ENCODE data around the gene COL9A3.

Gene COL9A3

DNA sequence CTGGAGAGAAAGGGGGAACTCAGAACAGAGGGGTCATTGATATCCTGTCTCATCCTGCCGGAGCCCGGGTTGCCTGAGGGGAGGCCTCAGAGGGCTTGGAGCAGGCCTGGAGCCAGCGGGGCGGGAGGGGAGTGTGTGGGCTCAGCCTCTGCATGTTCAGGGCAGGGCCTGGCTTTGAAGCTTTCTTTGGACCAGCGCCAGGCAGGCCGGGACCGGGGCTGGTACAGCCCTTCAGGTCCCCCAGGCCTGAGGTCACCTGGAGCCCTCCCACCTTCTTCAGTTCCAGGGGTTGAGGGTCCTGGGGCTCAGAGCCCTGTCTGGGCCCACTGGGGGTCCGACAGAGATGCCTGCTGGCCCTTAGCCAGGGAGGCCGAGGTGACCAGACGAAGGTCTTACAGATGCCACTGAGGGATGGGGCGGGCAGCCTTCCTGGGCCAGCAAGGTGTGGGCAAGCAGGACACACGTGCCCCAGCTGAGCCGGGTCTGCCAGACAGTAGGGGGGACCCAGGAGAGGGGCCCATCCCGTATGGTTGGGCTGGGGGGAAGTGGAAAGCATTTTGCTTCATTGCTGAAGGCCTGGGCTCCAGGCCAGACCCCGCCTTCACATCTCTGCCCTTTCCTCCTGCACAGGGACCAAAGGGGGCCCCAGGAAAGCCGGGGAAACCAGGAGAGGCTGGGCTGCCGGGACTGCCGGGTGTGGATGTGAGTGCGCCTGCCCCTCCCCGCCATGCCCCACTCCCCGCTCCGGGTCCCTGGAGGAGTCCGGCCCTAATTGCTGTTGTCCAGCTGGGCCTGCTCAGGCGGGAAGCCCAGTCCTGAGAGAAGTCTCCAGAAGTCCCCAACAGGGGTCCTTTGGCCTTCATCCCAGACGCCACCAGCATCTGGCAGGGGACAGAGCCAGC, 2.0 kb downstream of the COL9A3 start:
- no peak overlapping the region for H3K4me3 ChIP-seq (ENCODE audit: low read depth, low read length)
- TF ChIP-seq, protein P1, sequence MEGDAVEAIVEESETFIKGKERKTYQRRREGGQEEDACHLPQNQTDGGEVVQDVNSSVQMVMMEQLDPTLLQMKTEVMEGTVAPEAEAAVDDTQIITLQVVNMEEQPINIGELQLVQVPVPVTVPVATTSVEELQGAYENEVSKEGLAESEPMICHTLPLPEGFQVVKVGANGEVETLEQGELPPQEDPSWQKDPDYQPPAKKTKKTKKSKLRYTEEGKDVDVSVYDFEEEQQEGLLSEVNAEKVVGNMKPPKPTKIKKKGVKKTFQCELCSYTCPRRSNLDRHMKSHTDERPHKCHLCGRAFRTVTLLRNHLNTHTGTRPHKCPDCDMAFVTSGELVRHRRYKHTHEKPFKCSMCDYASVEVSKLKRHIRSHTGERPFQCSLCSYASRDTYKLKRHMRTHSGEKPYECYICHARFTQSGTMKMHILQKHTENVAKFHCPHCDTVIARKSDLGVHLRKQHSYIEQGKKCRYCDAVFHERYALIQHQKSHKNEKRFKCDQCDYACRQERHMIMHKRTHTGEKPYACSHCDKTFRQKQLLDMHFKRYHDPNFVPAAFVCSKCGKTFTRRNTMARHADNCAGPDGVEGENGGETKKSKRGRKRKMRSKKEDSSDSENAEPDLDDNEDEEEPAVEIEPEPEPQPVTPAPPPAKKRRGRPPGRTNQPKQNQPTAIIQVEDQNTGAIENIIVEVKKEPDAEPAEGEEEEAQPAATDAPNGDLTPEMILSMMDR (IDR thresholded peaks at IDR 0.05; ENCODE audit: low read depth, low read length), result no peak

DNA sequence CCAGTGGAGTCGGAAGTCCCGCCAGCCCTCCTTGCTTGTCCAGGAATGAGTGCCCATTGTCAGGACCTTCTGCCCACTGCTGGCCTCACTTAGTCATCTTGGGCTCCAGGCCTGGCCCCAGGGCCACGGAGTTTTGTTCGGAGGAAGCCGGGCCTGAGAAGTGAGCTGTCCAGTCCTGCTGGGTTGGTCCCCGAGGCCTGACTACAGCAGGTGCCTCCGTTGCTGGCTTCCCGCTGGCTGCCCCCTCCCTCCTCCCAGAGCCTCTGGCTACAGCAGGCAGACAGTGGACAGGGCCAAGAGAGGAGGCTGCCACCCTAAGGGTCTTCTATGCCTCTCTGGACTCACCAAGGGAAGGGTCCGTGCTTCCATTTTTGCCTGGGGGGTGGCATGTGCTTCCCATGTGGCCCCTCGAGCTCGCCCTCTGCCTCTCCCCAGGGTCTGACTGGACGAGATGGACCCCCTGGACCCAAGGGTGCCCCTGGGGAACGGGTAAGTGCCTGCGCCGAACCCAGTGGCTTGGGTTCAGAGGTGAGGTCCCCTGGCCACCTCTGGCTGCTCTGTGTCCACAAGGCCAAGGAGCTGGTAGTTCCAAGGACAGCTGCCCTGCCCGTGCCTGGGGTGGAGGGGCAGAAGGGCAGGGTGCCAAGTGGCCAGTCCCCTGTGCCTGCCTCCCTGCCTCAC, 2.8 kb downstream of the COL9A3 start:
- H3K4me3 ChIP-seq (ENCODE audit: low read depth, low read length), result no peak overlapping the region
- TF ChIP-seq, protein P1 (IDR thresholded peaks at IDR 0.05; ENCODE audit: low read depth, low read length), result no peak

- TF ChIP-seq, protein P1 (IDR thresholded peaks at IDR 0.05; ENCODE audit: low read depth, low read length), result no peak
- H3K4me3 ChIP-seq (ENCODE audit: low read depth, low read length), result no peak overlapping the region
Observed at GRCh38 chr20:62820208-62820961, 3.5 kb downstream of the COL9A3 start.

DNA sequence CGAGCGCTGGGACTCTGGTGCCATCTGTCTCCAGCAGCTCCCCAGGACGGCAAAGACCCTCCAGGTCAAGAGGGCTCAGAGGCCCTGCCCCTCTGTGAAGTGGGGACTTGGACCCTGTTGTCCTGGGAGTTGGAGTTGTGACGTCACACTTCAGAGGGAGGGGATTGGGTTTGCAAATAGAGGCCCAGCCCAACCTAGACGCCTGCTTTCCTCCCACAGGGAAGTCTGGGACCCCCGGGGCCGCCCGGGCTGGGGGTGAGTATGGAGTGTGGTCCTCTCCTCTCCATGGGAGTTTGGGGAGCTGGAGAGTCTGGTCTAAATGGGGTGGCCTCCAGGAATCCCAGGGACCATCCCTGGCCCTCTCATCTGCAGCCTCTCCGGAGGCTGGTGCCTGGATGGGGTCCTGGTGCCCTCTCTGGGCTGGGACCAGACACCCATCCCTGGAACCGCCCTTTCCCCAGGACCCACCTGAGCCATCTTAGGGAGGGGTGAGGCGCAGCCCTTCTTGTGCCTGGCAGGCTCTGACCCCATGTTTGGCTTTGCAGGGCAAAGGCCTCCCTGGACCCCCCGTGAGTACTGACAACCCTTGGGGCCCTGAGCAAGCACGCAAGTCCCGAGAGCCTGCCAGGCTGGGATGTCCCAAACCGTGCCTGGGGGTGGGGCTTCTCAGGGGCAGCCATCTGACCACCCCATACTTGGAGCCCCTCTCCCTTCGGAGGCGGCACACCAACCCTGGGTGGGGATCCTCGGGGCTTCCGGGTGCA, 4.3 kb downstream of the COL9A3 start:
- H3K4me3 ChIP-seq (ENCODE audit: low read depth, low read length), result no peak overlapping the region
- TF ChIP-seq, protein P1 (IDR thresholded peaks at IDR 0.05; ENCODE audit: low read depth, low read length), result no peak

DNA sequence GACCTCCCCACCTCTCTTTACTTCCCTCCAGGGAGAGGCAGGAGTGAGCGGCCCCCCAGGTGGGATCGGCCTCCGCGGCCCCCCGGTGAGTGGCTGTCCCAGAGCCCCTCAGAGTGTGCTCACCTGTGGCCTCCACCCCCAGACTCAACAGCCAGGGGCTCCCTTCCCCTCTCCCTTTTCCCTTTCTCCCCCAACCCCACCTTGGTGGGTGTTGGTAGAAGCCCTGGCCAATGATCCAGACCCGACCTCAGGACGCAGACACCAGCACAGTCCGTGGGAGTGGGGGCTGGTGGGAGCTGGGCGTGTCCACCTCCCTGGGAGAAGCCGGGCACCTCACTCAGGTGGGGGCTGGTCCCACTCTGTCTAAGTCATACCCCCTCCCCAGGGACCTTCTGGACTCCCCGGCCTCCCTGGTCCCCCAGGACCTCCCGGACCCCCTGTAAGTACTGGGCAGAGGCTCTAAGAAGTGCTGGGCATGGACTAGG, 4.9 kb downstream of the COL9A3 start:
- TF ChIP-seq, protein P1 (IDR thresholded peaks at IDR 0.05; ENCODE audit: low read depth, low read length), result no peak
- H3K4me3 ChIP-seq (ENCODE audit: low read depth, low read length), result no peak overlapping the region

- TF ChIP-seq, protein P1 (IDR thresholded peaks at IDR 0.05; ENCODE audit: low read depth, low read length), result no peak
- no peak overlapping the region for H3K4me3 ChIP-seq (ENCODE audit: low read depth, low read length)
Observed at GRCh38 chr20:62822239-62822787, 5.5 kb downstream of the COL9A3 start.
